ENCODE results near the gene TFB2M. TPM values are rescaled to one million over a fixed set of nuclear protein-coding genes. Genes with fewer than 3 reads are reported as not detected.

TFB2M gene
- polyA plus RNA-seq, 1 donor (not counting 4 experiments of a cell fraction or from before 2014, with no cell fraction given), result 28.6 TPM

GRCh38 chr1:246600579-246600978, 34.5 kb upstream of the TFB2M start:
- H2AFZ ChIP-seq (ENCODE audit: control insufficient read depth, low read length), result no peak overlapping the region
- H3K36me3 ChIP-seq (ENCODE audit: control insufficient read depth in 2 of 2, extremely low read depth in 1 of 2, insufficient read depth in 2 of 2, low read length in 2 of 2), result no peaks in the 10 kb centered on the region
- no peaks in the 10 kb centered on the region for H3K9me1 ChIP-seq (ENCODE audit: control insufficient read depth, extremely low read depth, insufficient read depth, low read length)
- peaks cover 6% of the 10 kb centered on the region for H3K4me1 ChIP-seq (ENCODE audit: control insufficient read depth, extremely low read depth, insufficient read depth, low read length)
- H3K9me3 ChIP-seq (ENCODE audit: control insufficient read depth, low read depth, low read length), result no peaks in the 10 kb centered on the region
- no peak overlapping the region for H3K9ac ChIP-seq (ENCODE audit: control insufficient read depth, extremely low read depth, insufficient read depth, low read length)
- no peak overlapping the region for H3K4me3 ChIP-seq (ENCODE audit: control insufficient read depth in 2 of 3, extremely low read depth in 1 of 3, insufficient read depth in 2 of 3, low read depth in 1 of 3, low read length in 3 of 3)
- H3K27me3 ChIP-seq (ENCODE audit: control insufficient read depth, extremely low read depth, insufficient read depth, low read length), result no peaks in the 10 kb centered on the region
- dilution Hi-C loops (cut with MboI; ENCODE audit: extremely low pct_ligation_motif_present, low sequenced_read_pairs), result no loop called here
- no peak for FAIRE-seq
- H3K79me2 ChIP-seq (ENCODE audit: control insufficient read depth, insufficient read depth, low read length), result peaks cover 13% of the 10 kb centered on the region
- DNase-seq (ENCODE audit: low read depth, low spot score), result no peak
- TF ChIP-seq, protein P1, sequence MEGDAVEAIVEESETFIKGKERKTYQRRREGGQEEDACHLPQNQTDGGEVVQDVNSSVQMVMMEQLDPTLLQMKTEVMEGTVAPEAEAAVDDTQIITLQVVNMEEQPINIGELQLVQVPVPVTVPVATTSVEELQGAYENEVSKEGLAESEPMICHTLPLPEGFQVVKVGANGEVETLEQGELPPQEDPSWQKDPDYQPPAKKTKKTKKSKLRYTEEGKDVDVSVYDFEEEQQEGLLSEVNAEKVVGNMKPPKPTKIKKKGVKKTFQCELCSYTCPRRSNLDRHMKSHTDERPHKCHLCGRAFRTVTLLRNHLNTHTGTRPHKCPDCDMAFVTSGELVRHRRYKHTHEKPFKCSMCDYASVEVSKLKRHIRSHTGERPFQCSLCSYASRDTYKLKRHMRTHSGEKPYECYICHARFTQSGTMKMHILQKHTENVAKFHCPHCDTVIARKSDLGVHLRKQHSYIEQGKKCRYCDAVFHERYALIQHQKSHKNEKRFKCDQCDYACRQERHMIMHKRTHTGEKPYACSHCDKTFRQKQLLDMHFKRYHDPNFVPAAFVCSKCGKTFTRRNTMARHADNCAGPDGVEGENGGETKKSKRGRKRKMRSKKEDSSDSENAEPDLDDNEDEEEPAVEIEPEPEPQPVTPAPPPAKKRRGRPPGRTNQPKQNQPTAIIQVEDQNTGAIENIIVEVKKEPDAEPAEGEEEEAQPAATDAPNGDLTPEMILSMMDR (optimal IDR thresholded peaks at IDR 0.05 in 1 of 3, IDR thresholded peaks at IDR 0.05 in 1 of 3, conservative IDR thresholded peaks at IDR 0.05 in 1 of 3; ENCODE audit: extremely low read depth in 1 of 3, insufficient read depth in 2 of 3, low read length in 3 of 3), result no peak
- no peak for TF ChIP-seq EZH2 (IDR thresholded peaks at IDR 0.05; ENCODE audit: low read length)
- no peaks in the 10 kb centered on the region for H4K20me1 ChIP-seq (ENCODE audit: control insufficient read depth, extremely low read depth, insufficient read depth, low read length)
- H3K4me2 ChIP-seq (ENCODE audit: control insufficient read depth, extremely low read depth, insufficient read depth, low read depth, low read length), result no peak overlapping the region
- no peak overlapping the region for H3K27ac ChIP-seq (ENCODE audit: control insufficient read depth, insufficient read depth, low read length)

GRCh38 chr1:246599315-246599714, 33.3 kb upstream of the TFB2M start:
- Histone ChIP-seq H3K4me3 (ENCODE audit: control insufficient read depth in 2 of 3, extremely low read depth in 1 of 3, insufficient read depth in 2 of 3, low read depth in 1 of 3, low read length in 3 of 3) (no peak overlapping the region), H2AFZ (ENCODE audit: control insufficient read depth, low read length) (no peak overlapping the region), H3K9me1 (ENCODE audit: control insufficient read depth, extremely low read depth, insufficient read depth, low read length) (no peaks in the 10 kb centered on the region), H3K36me3 (ENCODE audit: control insufficient read depth in 2 of 2, extremely low read depth in 1 of 2, insufficient read depth in 2 of 2, low read length in 2 of 2) (no peaks in the 10 kb centered on the region), H3K4me1 (ENCODE audit: control insufficient read depth, extremely low read depth, insufficient read depth, low read length) (peaks cover 14% of the 10 kb centered on the region), H3K27me3 (ENCODE audit: control insufficient read depth, extremely low read depth, insufficient read depth, low read length) (no peaks in the 10 kb centered on the region), H4K20me1 (ENCODE audit: control insufficient read depth, extremely low read depth, insufficient read depth, low read length) (no peaks in the 10 kb centered on the region), H3K9me3 (ENCODE audit: control insufficient read depth, low read depth, low read length) (no peaks in the 10 kb centered on the region), H3K9ac (ENCODE audit: control insufficient read depth, extremely low read depth, insufficient read depth, low read length) (no peak overlapping the region), H3K27ac (ENCODE audit: control insufficient read depth, insufficient read depth, low read length) (no peak overlapping the region), H3K4me2 (ENCODE audit: control insufficient read depth, extremely low read depth, insufficient read depth, low read depth, low read length) (no peak overlapping the region), H3K79me2 (ENCODE audit: control insufficient read depth, insufficient read depth, low read length) (peaks cover 10% of the 10 kb centered on the region)
- no peak for TF ChIP-seq EZH2 (IDR thresholded peaks at IDR 0.05; ENCODE audit: low read length)
- TF ChIP-seq, protein P1 (optimal IDR thresholded peaks at IDR 0.05 in 1 of 3, IDR thresholded peaks at IDR 0.05 in 1 of 3, conservative IDR thresholded peaks at IDR 0.05 in 1 of 3; ENCODE audit: extremely low read depth in 1 of 3, insufficient read depth in 2 of 3, low read length in 3 of 3), result no peak
- FAIRE-seq (no peak), DNase-seq (ENCODE audit: low read depth, low spot score) (no peak)
- dilution Hi-C loops (cut with MboI; ENCODE audit: extremely low pct_ligation_motif_present, low sequenced_read_pairs), result no loop called here
